ENCODE data around the gene CENPW. TPM values are rescaled to one million over a fixed set of nuclear protein-coding genes. Genes with fewer than 3 reads are reported as not detected.

The CENPW gene
- total RNA-seq (2014; rRNA removed; shearing (Covaris generic)) (22.1 and 28.6 TPM in 2 replicates), total RNA-seq (2022) (62.2 and 76.9 TPM in 2 replicates), Bru-seq, nascent RNA (percentile 91 among the genes with signal in this experiment), BruChase-seq, experiment 1, labeled RNA remaining after a 6-hour chase (percentile 81 among the genes with signal in this experiment), BruChase-seq, experiment 2, labeled RNA remaining after a 2-hour chase (percentile 73 among the genes with signal in this experiment)
- long read RNA-seq, transcript CENPW-203 (3 exons, 750 nt) = major isoform, 84 of 92 reads
- long read RNA-seq, transcript CENPW-201 (3 exons, 528 nt) = minor isoform, 7 of 92 reads
- long read RNA-seq, partial matches to known transcripts = 1 of 92 reads
- long read RNA-seq, other reads (novel, unspliced or antisense) = 0 of 92 reads

- intact Hi-C loops (cut with micrococcal nuclease; ENCODE audit: unreplicated experiment) = loop anchor here (1.0 to 10.0 kb wide), 5 partner anchors 343 to 1035 kb away; partner anchors contain the start of genes HDDC2 and RNF146
- BruUV-seq (replicated peaks) = TSS peak; percentile 81
- no peaks in the 10 kb centered on the region for H3K9me3 ChIP-seq (ENCODE audit: low read length)
- H3K27ac ChIP-seq (ENCODE audit: low read depth, low read length, poor library complexity, severe bottlenecking) = peak within 1 kb of the TSS; percentile 87
- no peaks in the 10 kb centered on the region for H3K36me3 ChIP-seq (ENCODE audit: insufficient read depth, low read length)
- peak within 1 kb of the TSS; percentile 98 for H2AFZ ChIP-seq (ENCODE audit: low read length)
- peak within 1 kb of the TSS; percentile 96 for H3K4me2 ChIP-seq (ENCODE audit: low read length)
- H4K20me1 ChIP-seq (ENCODE audit: insufficient read depth, low read length) = no peaks in the 10 kb centered on the region
- ChIA-PET POLR2A (interaction anchor here (0.6 to 1.2 kb wide), 7 partner anchors 12 to 294 kb away, joined by 3 to 5 read pairs (median 3); no protein-coding TSS in a partner anchor), CTCF (ENCODE audit: unreplicated experiment) (no interaction called here)
- peaks cover 20% of the 10 kb centered on the region for H3K4me1 ChIP-seq (ENCODE audit: insufficient read depth, low read length, poor library complexity, severe bottlenecking)
- H3K79me2 ChIP-seq (ENCODE audit: insufficient read depth, low read depth, low read length) = peaks cover 45% of the 10 kb centered on the region
- TF ChIP-seq EZH2phosphoT487 (IDR thresholded peaks at IDR 0.05; ENCODE audit: borderline replicate concordance, low read depth, low read length) (no peak), CTCF (conservative IDR thresholded peaks at IDR 0.05; ENCODE audit: low read length) (peak; percentile 41)
- H3K4me3 ChIP-seq (ENCODE audit: low read depth, low read length, poor library complexity, severe bottlenecking) = peak within 1 kb of the TSS; percentile 87
- no peaks in the 10 kb centered on the region for H3K9me2 ChIP-seq (ENCODE audit: insufficient read depth, low read length)
- DNase-seq (ENCODE audit: low spot score) = peak; percentile 95
Measured at GRCh38 chr6:126339796-126340609, at the start of gene CENPW. CENPW (plus strand) TSS chr6:126340115; CDS start chr6:126340274, 159 bp downstream.

GRCh38 chr6:126293891-126294524 lies 45.9 kb upstream of the CENPW start:
- POLR2A ChIA-PET = no interaction called here
- CTCF ChIA-PET (ENCODE audit: unreplicated experiment) = interaction anchor here (0.6 kb wide), 1 partner anchor 60 kb away, joined by 3 read pairs; no protein-coding TSS in a partner anchor
- H2AFZ ChIP-seq (ENCODE audit: low read length) = no peak overlapping the region
- no peak overlapping the region for H3K27ac ChIP-seq (ENCODE audit: low read depth, low read length, poor library complexity, severe bottlenecking)
- H3K9me3 ChIP-seq (ENCODE audit: low read length) = no peaks in the 10 kb centered on the region
- H4K20me1 ChIP-seq (ENCODE audit: insufficient read depth, low read length) = no peaks in the 10 kb centered on the region
- DNase-seq (ENCODE audit: low spot score) = no peak
- H3K79me2 ChIP-seq (ENCODE audit: insufficient read depth, low read depth, low read length) = no peaks in the 10 kb centered on the region
- no peak overlapping the region for H3K4me3 ChIP-seq (ENCODE audit: low read depth, low read length, poor library complexity, severe bottlenecking)
- no peaks in the 10 kb centered on the region for H3K9me2 ChIP-seq (ENCODE audit: insufficient read depth, low read length)
- H3K36me3 ChIP-seq (ENCODE audit: insufficient read depth, low read length) = no peaks in the 10 kb centered on the region
- BruUV-seq (replicated peaks) = no TSS peak
- no peaks in the 10 kb centered on the region for H3K4me1 ChIP-seq (ENCODE audit: insufficient read depth, low read length, poor library complexity, severe bottlenecking)
- intact Hi-C loops (cut with micrococcal nuclease; ENCODE audit: unreplicated experiment) = no loop called here
- no peak overlapping the region for H3K4me2 ChIP-seq (ENCODE audit: low read length)
- TF ChIP-seq CTCF (conservative IDR thresholded peaks at IDR 0.05; ENCODE audit: low read length) (no peak), EZH2phosphoT487 (IDR thresholded peaks at IDR 0.05; ENCODE audit: borderline replicate concordance, low read depth, low read length) (no peak)

All from OCI-LY7 (cell line).